NCI-H526 treated with DMSO at 0.1 percent for 48 hours (cell line): ENCODE data around the gene VCL.
"Not testable (repeated sequence)": the region's sequence is repeated elsewhere in the genome, so short reads cannot be mapped to it uniquely, and the experiment has no call there.

ENCODE experiments used
- DNase-seq: peaks from one replicate; lab custom pipeline; 2025; lab: John Stamatoyannopoulos, UW

The VCL gene

GRCh38 chr10:74040200-74041126 is 42.5 kb downstream of the VCL start:
- DNase-seq = no peak

GRCh38 chr10:74044419-74044818 is 46.5 kb downstream of the VCL start:
- DNase-seq = no peak

DNA sequence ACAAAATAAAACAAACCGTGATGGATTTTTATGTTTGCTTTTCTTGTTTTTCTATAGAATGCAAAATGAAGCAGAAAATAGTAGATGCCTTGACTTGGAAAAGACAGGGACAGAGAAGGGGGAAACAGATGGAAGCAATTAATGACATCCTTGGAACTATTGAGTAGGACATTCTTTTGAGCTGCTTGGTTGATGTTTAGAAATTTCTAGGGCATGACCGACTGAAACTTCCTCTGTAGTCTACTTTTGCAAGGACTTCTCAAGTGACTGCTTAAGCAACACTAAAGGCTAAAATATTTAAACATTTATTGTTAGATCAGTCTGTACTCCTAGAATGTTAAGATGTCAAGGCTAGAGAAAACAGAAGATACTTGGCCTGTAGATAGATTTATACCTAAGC is 49.4 kb downstream of the VCL start:
- DNase-seq = no peak

- DNase-seq = peak; percentile 8
Measured at GRCh38 chr10:74047871-74048270, 50.0 kb downstream of the VCL start.

- no peak for DNase-seq
Measured at GRCh38 chr10:74048433-74048832, 50.5 kb downstream of the VCL start.

DNA sequence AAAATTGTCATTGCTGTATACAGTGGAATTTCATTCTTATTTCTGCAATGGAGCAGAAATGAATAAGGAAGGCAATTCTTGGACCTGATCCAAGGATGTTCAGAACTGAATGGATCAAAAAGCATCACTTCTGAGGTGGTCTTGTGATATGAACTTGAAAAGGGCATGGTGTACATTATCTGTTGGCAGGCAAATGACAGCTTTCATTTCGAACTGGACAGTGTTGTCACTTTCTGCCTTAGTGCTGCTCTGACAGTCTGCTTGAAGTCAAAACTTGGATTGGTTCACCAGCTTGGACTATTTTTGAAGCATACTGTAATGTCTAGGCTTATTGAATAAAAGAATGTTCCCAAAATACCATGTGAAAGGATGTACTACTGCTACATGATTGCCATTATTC is 52.0 kb downstream of the VCL start:
- DNase-seq = no peak

- DNase-seq = no peak
Measured at GRCh38 chr10:74050653-74051052, 52.7 kb downstream of the VCL start.

GRCh38 chr10:74051736-74052342 is 53.9 kb downstream of the VCL start:
- DNase-seq = no peak

DNA sequence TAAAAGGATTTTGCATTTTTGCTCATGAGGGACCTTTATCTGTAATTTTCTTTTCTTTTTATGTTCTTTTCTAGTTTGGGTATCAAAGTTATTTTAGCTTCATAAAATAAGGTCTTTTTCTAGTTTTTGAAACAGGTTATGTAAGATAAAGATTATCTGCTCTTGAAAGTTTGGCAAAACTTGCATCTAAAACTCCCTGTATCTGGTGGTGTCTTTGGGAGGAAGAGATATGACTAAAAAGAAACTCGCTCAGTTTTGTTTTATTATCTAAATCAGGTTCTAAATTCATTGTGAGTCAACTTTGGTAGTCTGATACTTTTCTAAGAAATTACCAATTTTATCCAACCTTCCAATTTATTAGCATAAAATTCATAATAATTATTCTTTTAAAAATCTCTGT is 55.1 kb downstream of the VCL start:
- no peak for DNase-seq

DNA sequence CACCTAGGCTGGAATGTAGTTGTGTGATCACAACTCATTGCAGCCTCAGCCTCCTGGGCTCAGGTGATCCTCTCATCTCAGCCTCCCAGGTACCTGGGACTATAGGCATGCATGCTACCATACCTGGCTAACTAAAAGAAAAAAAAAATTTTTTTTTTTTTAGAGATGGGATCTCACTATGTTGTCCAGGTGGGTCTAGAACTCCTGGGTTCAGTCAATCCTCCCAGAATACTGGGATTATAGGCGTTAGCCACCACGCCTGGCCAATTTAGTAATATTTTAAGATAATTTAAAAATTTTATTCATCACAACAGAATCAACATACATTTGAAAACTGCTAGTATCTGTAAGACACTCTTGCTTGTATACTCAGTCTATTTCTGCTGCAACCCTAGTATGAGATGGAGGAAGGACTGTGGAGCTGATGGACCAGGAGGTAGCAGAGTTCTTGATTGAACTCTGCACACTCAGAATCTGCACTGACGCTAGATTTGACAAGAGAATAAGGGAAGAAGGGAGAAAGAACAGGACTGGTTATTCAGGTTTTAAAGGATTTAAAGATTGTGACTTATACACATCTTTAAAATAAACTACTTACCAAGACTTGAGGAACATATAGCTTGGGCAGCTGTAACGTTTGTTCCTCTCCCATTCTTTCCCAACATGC is 57.6 kb downstream of the VCL start:
- DNase-seq = no peak

DNA sequence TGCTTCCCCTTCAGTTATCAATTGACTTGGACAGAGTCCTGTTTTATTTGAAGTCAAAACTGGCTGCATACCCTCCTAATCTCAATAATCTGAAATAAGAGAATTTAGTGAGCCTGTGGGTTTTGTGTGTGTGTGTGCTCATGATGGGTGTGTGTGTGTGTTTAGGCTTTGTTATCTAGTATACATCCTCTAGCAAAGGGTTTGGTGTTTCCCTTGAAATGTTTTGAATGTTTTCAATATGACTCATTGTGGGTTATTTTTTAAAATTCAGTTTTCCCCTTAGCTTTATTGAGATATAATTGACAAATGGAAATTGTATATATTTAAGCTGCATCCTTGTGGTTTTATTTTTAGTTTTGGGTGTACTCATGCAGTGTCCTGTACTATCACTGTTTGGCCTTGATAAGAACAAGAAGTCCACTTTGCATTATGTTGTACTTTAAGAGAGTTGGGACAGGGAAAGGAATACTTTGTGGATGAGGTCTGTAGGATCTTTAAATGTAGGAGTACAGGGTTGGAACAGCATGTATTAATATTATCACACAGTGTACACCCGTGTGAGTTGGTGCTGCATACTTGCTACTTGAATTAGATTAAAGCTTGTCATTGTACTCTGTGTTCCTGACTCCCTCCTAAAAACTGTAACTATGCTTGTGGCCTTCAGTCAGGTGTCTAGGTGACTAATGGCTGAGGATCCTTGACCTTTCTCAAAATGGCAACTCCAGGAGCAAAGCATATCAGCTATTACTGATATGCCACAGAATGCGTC is 58.3 kb downstream of the VCL start:
- DNase-seq = no peak

DNA sequence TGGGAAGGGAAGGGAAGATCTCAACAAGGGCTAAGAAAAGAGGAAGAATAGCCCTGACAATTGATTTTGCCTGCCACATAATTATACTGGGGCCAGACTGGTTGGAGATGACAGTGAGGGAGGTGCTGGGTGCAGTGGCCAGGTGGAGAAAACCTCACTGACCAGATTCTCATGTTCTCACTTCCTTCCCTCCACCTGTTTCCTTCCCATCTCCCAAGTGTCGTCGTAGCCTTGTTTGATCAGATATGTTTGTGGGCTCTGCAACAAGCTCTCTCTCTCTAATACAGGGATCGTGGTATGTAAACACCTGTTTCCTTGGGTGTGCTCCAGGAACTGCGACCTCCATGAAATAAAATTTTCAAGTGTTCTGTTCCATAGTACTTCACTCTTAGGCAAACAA is 60.2 kb downstream of the VCL start:
- no peak for DNase-seq

- no peak for DNase-seq
Measured at GRCh38 chr10:74058658-74059057, 60.7 kb downstream of the VCL start.

DNA sequence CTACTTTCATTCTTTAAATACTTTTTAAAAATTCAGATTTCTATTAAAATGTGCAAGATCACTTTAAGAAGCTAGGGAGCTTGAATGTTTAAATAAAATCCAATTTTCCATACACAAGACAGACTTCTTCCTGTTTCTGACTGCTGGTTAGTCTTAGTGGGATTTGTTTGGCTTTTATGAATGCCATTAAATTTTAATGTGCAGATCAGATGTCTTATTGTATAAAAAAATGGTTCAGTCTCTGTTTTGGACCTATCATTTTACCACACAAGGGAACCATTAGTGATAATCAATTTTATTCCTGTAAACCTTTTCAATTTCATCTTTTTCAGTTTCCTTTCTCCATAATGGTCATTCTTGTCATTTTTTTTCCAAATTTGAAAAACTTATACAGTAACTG is 63.2 kb downstream of the VCL start:
- DNase-seq = no peak

DNA sequence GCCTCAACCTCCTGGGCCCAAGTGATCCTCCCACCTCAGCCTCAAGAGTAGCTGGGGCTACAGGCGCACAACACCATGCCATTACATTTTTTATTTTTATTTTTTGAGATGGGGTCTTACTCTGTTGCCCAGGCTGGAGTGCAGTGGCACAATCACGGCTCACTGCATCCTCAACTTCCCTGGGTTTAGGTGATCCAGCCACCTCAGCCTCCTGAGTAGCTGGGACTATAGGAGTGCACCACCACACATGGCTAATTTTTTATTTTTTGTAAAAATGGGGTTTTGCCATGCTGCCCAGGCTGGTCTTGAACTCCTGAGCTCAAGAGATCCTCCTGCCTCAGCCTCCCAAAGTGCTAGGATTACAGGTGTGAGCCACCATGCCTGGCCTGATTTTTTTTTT is 64.1 kb downstream of the VCL start:
- DNase-seq = not testable (repeated sequence)

GRCh38 chr10:74063256-74063655 is 65.3 kb downstream of the VCL start:
- no peak for DNase-seq

- no peak for DNase-seq
Measured at GRCh38 chr10:74067373-74068352, 69.7 kb downstream of the VCL start.

- no peak for DNase-seq
Measured at GRCh38 chr10:74071157-74071556, 73.2 kb downstream of the VCL start.

DNA sequence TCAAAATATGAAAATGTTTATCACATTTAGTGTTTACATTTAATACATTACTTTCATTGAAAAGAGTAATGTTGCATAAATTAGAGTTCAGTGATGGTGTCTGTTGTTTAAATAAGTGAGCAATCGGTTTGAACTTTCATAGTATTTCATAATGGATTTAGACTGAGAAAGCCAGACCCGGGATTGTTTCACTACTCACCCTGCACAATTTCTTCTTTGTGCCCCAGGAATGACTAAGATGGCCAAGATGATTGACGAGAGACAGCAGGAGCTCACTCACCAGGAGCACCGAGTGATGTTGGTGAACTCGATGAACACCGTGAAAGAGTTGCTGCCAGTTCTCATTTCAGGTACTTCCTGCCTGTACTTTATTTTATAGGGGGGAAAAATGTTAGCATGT is 74.6 kb downstream of the VCL start:
- DNase-seq = no peak

GRCh38 chr10:74075906-74076305 is 78.0 kb downstream of the VCL start:
- no peak for DNase-seq

DNA sequence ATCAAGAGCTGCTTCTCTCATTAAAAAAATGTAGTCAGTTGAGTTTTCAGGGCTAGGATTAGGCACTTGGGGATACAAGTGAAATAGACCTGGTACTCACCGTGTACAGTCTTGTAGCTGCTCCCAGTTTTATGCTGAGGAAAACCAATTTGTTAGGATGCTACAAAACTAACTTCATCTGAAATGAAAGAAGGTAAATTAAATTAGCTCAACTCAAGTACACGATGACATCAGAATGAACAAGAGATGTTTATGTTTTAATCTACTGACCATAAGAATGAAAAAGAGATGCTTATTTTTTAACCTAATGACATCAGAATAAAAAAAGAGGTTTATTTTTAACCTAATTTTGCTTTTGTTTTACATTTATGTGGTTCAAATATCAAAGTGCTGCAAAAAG is 79.0 kb downstream of the VCL start:
- no peak for DNase-seq
